Pancreas (tissue), 10 donors: Measurements from ENCODE around the gene DUSP1. TPM values are rescaled to one million over a fixed set of nuclear protein-coding genes. Genes with fewer than 3 reads are reported as not detected.

Source experiments
- ATAC-seq, 4 donors: fragments of 200-7000 bp; cut with Tn5 transposase; one replicate each; pipeline versions ENCODE4 v1.8.0 to v1.9.1; 2020; ENCODE audit warnings: mild to moderate bottlenecking in 4 of 4, moderate library complexity in 4 of 4
- DNase-seq, 6 donors: peaks; one replicate each; pipeline ENCODE4 v3.0.0-alpha.2; 2020
- FAIRE-seq: peaks from 2 replicates; lab custom pipeline; 2012; peaks lifted over from hg19 to GRCh38; lab: Jason Lieb, UNC
- H3K27ac ChIP-seq, 4 donors: fragments of 200-600 bp; sonication (generic); 1 replicate in 3 of 4; 2 replicates in 1 of 4; pipeline versions ENCODE4 v1.5.0 to v1.8.0; 2020
- H3K27me3 ChIP-seq, 4 donors: fragments of 200-600 bp; one replicate each; pipeline ENCODE4 v1.8.0; 2021
- H3K36me3 ChIP-seq, 3 donors: fragments of 200-600 bp; sonication (generic) in 1 of 3; one replicate each; pipeline versions ENCODE4 v1.5.0 to v1.8.0; 2020 to 2021
- H3K4me1 ChIP-seq, 3 donors: fragments of 200-600 bp; one replicate each; pipeline ENCODE4 v1.8.0; 2021
- H3K4me3 ChIP-seq, 4 donors: fragments of 200-600 bp; sonication (generic) in 2 of 4; one replicate each; pipeline versions ENCODE4 v1.5.0 to v1.8.0; 2020 to 2021
- H3K9me3 ChIP-seq, 4 donors: fragments of 200-600 bp; one replicate each; pipeline ENCODE4 v1.8.0; 2021
- CTCF ChIP-seq, 4 donors: fragments of 200-600 bp; sonication (generic) in 3 of 4; IDR thresholded peaks; one replicate each; pipeline versions ENCODE4 v1.5.0 to v1.8.0; 2021; ENCODE audit warnings: antibody characterized with exemption in 4 of 4
- WGBS, 2 donors: extraction: QIAGEN DNeasy Blood & Tissue Kit; methylation state at CpG; one replicate each; pipeline ENCODE4 v1.1.7; 2013; 5-methylcytosine and 5-hydroxymethylcytosine counted together
- intact Hi-C, 3 donors: fragments of 100-400 bp; cut with DNase I; formaldehyde crosslinking; loops; one replicate each; pipeline versions ENCODE4 v1.11.1 to v1.14.2; 2022
- polyA plus RNA-seq, 2 donors: library from polyadenylated mRNA; stranded (reverse); fragments of 200-250 nt; gene quantifications; one replicate each; pipeline ENCODE4 v1.2.3, GENCODE V29; 2013
- total RNA-seq, 6 donors: library from RNA; stranded (reverse); fragmentation: NEBNext Ultra II Directional in 4 of 6; extraction: Animal tissue kit (Norgen Biotek cat#: 25700) in 4 of 6; gene quantifications; one replicate each; pipeline versions ENCODE4 v1.2.1 to v1.2.4, GENCODE V29; 2021 to 2023
- donor health status: healthy with polysubstance abuse.
- donor health status: DM: no; HTN: no; CAD: no; lungs with moderate emphysema.
- donor health status: DM: no; HTN: no; CAD: no.
- donor health status: control.
- donor health status: control.
- donor health status: Bipolar disorder and iron deficiency.
- donor health status: DM: yes; HTN: yes; CAD: no.
- donor health status: DM: no; HTN: no; CAD: no.
- donor health status: DM: no; HTN: no; CAD: no.
- donor health status: DM: yes; HTN: yes; CAD: no.

DUSP1 gene
- total and polyA plus RNA-seq, 8 donors, result 18.6 to 198 (median 55.5) TPM

DNA sequence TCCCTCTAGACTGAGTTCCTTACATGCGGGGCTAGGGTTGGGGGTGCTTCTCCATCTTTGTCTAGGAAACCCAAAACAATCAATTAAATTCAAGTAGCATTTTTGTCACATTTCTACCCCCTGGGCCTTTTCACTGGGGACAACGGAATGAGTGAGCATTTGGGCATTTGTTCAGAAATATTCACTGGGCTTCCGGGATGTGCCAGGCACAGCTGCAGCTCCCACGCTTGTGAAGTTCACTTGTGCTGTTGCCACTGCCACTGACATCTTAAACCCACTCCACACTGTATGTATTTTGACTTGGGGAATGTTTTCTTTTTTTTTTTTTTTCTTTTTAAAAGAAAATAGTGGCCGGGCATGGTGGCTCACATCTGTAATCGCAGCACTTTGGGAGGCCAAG, 31.6 kb downstream of the DUSP1 start:
- intact Hi-C loops, result no loop called here
- no peaks in the 10 kb centered on the region for H3K27me3 ChIP-seq
- no peak overlapping the region for H3K27ac ChIP-seq
- TF ChIP-seq CTCF (IDR thresholded peaks at IDR 0.05), result no peak
- H3K4me3 ChIP-seq, result no peak overlapping the region
- WGBS, 2 donors, result 89 to 92% methylated on average over 6 of the region's 6 CpGs
- no peaks in the 10 kb centered on the region for H3K36me3 ChIP-seq
- H3K9me3 ChIP-seq, result no peaks in the 10 kb centered on the region
- H3K4me1 ChIP-seq, result peaks cover 0 to 5% (median 4%) of the 10 kb centered on the region in 3 donors
- no peak for DNase-seq
- FAIRE-seq, result no peak
- ATAC-seq, result no peak

- Histone ChIP-seq H3K27ac (no peak overlapping the region), H3K4me3 (no peak overlapping the region), H3K36me3 (no peaks in the 10 kb centered on the region), H3K4me1 (peaks cover 0 to 8% (median 0%) of the 10 kb centered on the region in 3 donors), H3K27me3 (no peaks in the 10 kb centered on the region), H3K9me3 (no peaks in the 10 kb centered on the region)
- FAIRE-seq (no peak), ATAC-seq (no peak), DNase-seq (no peak)
- intact Hi-C loops, result no loop called here
- 87 to 91% methylated on average over 11 of the region's 11 CpGs for WGBS, 2 donors
- TF ChIP-seq CTCF (IDR thresholded peaks at IDR 0.05), result no peak
These were observed 34.4 kb downstream of the DUSP1 start for GRCh38 chr5:172736508-172737135.

DNA sequence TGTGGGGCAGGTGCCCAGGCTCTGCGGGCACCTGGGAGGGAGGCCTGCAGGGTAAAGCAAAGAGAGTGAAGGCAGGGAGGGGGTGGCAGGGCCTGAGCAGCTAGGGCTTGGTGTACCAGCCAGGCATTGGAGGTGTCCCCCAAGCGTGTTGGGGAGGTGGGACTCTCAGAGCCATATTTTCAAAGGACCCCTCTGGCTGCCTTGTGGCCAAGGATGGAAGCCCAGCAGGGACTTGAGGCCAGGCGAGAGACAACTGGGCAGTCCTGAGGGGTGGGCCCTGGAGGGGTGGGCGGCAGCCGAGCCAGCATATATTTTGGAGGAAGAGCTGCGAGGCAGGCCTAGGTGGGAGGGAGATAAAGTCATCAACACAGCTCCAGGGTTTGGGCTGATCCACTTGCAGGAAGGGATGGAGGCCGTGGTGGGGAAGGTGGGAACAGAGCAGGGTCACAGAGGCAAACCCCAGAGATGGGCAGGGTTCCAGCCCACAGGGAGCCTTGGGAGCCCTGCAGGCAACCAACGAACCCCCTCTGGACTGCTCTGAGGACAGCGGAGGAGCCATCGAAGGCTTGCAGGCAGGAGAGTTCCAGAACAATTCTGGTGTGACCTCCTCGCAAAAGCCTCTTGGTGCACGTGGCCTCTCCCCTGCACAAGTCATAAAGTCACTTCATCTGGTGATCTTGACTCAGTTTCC, 35.7 kb downstream of the DUSP1 start:
- ATAC-seq (no peak), FAIRE-seq (no peak), DNase-seq (no peak)
- Histone ChIP-seq H3K4me3 (no peak overlapping the region), H3K4me1 (peaks cover 0 to 9% (median 0%) of the 10 kb centered on the region in 3 donors), H3K9me3 (no peaks in the 10 kb centered on the region), H3K27ac (no peak overlapping the region), H3K36me3 (no peaks in the 10 kb centered on the region), H3K27me3 (no peaks in the 10 kb centered on the region)
- TF ChIP-seq CTCF (IDR thresholded peaks at IDR 0.05), result no peak
- intact Hi-C loops, result no loop called here
- WGBS, 2 donors, result 86 to 92% methylated on average over 12 of the region's 12 CpGs

GRCh38 chr5:172733974-172734346, 37.0 kb downstream of the DUSP1 start:
- DNase-seq (peak in 1 of 6 donors; percentile 37), FAIRE-seq (no peak), ATAC-seq (peak in 1 of 4 donors; percentile 3)
- Histone ChIP-seq H3K36me3 (no peaks in the 10 kb centered on the region), H3K27me3 (no peaks in the 10 kb centered on the region), H3K27ac (peak overlapping the region; percentile 65 to 93 (median 83)), H3K9me3 (no peaks in the 10 kb centered on the region), H3K4me3 (no peak overlapping the region), H3K4me1 (peaks cover 0 to 9% (median 0%) of the 10 kb centered on the region in 3 donors)
- intact Hi-C loops, result no loop called here
- WGBS, 2 donors, result 32 to 40% methylated on average over 4 of the region's 4 CpGs
- no peak for TF ChIP-seq CTCF (IDR thresholded peaks at IDR 0.05)
